NCI-H524 (cell line): ENCODE data around the gene RSPH4A.
"Not testable (repeated sequence)": the region's sequence is repeated elsewhere in the genome, so short reads cannot be mapped to it uniquely, and the experiment has no call there.

Experiments used
- DNase-seq, 2 experiments: peaks; one replicate each; lab custom pipeline; 2025; lab: John Stamatoyannopoulos, UW

Gene RSPH4A

GRCh38 chr6:116629563-116629981 is 13.3 kb downstream of the RSPH4A start:
- DNase-seq = no peak

GRCh38 chr6:116631379-116631990 is 15.2 kb downstream of the RSPH4A start:
- DNase-seq = no peak

- DNase-seq = peak in 1 of 2 experiments; percentile 10
These were observed 17.4 kb downstream of the RSPH4A start for GRCh38 chr6:116633685-116634084.

- DNase-seq = no peak
These were observed 31.9 kb downstream of the RSPH4A start for GRCh38 chr6:116648156-116648555.

GRCh38 chr6:116649129-116649528 is 32.9 kb downstream of the RSPH4A start:
- DNase-seq = no peak

- DNase-seq = peak in 1 of 2 experiments; percentile 6
These were observed 35.6 kb downstream of the RSPH4A start for GRCh38 chr6:116651916-116652315.

GRCh38 chr6:116661594-116661993 is 45.3 kb downstream of the RSPH4A start:
- DNase-seq = no peak

- no peak for DNase-seq
These were observed 45.9 kb downstream of the RSPH4A start for GRCh38 chr6:116662202-116662601.

- no peak for DNase-seq
These were observed 47.0 kb downstream of the RSPH4A start for GRCh38 chr6:116663308-116663707.

GRCh38 chr6:116664169-116664568 is 47.9 kb downstream of the RSPH4A start:
- DNase-seq = not testable (repeated sequence)

- no peak for DNase-seq
These were observed 49.2 kb downstream of the RSPH4A start for GRCh38 chr6:116665464-116665863.

- no peak for DNase-seq
These were observed 50.6 kb downstream of the RSPH4A start for GRCh38 chr6:116666869-116667268.

- DNase-seq = no peak
These were observed 51.3 kb downstream of the RSPH4A start for GRCh38 chr6:116667623-116668022.

- no peak for DNase-seq
These were observed 56.0 kb downstream of the RSPH4A start for GRCh38 chr6:116672306-116672705.

- no peak for DNase-seq
These were observed 59.7 kb downstream of the RSPH4A start for GRCh38 chr6:116676021-116676420.

GRCh38 chr6:116680880-116681672 is 64.8 kb downstream of the RSPH4A start, which contains the start of gene KPNA5:
Gene KPNA5 (plus strand): TSS chr6:116681211. CDS start chr6:116681335, 124 bp downstream.
- DNase-seq = peak; percentile 91 to 92

- peak; percentile 2 to 35 for DNase-seq
These were observed 66.0 kb downstream of the RSPH4A start for GRCh38 chr6:116682334-116682712.
